K562 (cell line): ENCODE data around the gene C2. TPM values are rescaled to one million over a fixed set of nuclear protein-coding genes. Genes with fewer than 3 reads are reported as not detected.

ENCODE experiments used
- ATAC-seq: fragments of 200-7000 bp; cut with Tn5 transposase; 3 replicates; pipeline ENCODE4 v1.9.1; 2020; ENCODE audit warnings: moderate library complexity
- BruUV-seq: library from RNA; stranded (reverse); fragments of 400-500 nt; replicated peaks from 2 replicates; lab custom pipeline; 2021; lab: Mats Ljungman, UMichigan
- CTCF ChIA-PET: fragments of 300-600 bp; formaldehyde crosslinking; extraction: SDS; loops from one replicate; lab custom pipeline; 2021; ENCODE audit warnings: low intra/inter-chr PET ratio; lab: Yijun Ruan, JAX
- POLR2A ChIA-PET: fragments of 300-600, 350-650 bp; sonication (Branson Sonifier 250); formaldehyde crosslinking; extraction: SDS; loops from one replicate; lab custom pipeline; 2021; ENCODE audit warnings: antibody characterized with exemption, inconsistent platforms; lab: Yijun Ruan, JAX
- DNase-seq, 4 experiments: peaks; one replicate each; pipeline versions ENCODE4 v3.0.0 to v3.0.0-alpha.2; 2011 to 2018; ENCODE audit warnings: low spot score in 3 of 4, mixed read lengths in 3 of 4; ENCODE audit errors: extremely low read depth in 1 of 4
- FAIRE-seq: peaks from 2 replicates; lab custom pipeline; 2011; peaks lifted over from hg19 to GRCh38; lab: Jason Lieb, UNC
- H2AFZ ChIP-seq: 2 replicates; pipeline ENCODE4 v1.6.0; 2011; ENCODE audit warnings: low read depth, low read length, control low read depth, inconsistent platforms
- H3K27ac ChIP-seq: fragments of 200-600 bp; 3 replicates; pipeline ENCODE4 v1.8.0; 2011; ENCODE audit warnings: low read depth, mild to moderate bottlenecking, control low read depth, inconsistent platforms, low read length, moderate library complexity, mixed read lengths; ENCODE audit errors: extremely low read depth
- H3K27me3 ChIP-seq, 2 experiments: fragments of 300-600 bp in 1 of 2; 2 replicates in 1 of 2; 3 replicates in 1 of 2; pipeline versions ENCODE4 v1.6.0 to v1.8.0; 2011; ENCODE audit warnings: inconsistent platforms in 2 of 2, low read length in 2 of 2, mild to moderate bottlenecking in 1 of 2, mixed read lengths in 1 of 2, moderate library complexity in 1 of 2; ENCODE audit not compliant: control insufficient read depth in 2 of 2, insufficient read depth in 2 of 2
- H3K36me3 ChIP-seq: fragments of 300-600 bp; 3 replicates; pipeline ENCODE4 v1.8.0; 2011; ENCODE audit warnings: mild to moderate bottlenecking, low read length, inconsistent platforms; ENCODE audit not compliant: control insufficient read depth, insufficient read depth
- H3K4me1 ChIP-seq, 2 experiments: fragments of 200-600 bp in 1 of 2; replicated peaks in 1 of 2; 2 replicates in 1 of 2; 3 replicates in 1 of 2; pipeline versions ENCODE4 v1.5.1 to v1.8.0; 2011; ENCODE audit warnings: inconsistent platforms in 2 of 2, low read length in 2 of 2, mild to moderate bottlenecking in 1 of 2, mixed read lengths in 1 of 2, moderate library complexity in 1 of 2; ENCODE audit not compliant: control insufficient read depth in 2 of 2, insufficient read depth in 2 of 2
- H3K4me2 ChIP-seq: 2 replicates; pipeline ENCODE4 v1.6.1; 2011; ENCODE audit warnings: low read length, control low read depth, inconsistent platforms, mixed read lengths; ENCODE audit not compliant: insufficient read depth
- H3K4me3 ChIP-seq: fragments of 200-600 bp; sonication (generic), shearing (Covaris generic); 2 replicates; pipeline ENCODE4 v1.5.1; 2016; ENCODE audit warnings: control low read depth, inconsistent platforms
- H3K79me2 ChIP-seq: fragments of 200-600 bp; 3 replicates; pipeline ENCODE4 v1.8.0; 2011; ENCODE audit warnings: low read length, inconsistent platforms; ENCODE audit not compliant: control insufficient read depth, insufficient read depth
- H3K9ac ChIP-seq, 2 experiments: 2 replicates each; pipeline versions ENCODE4 v1.6.0 to v1.6.1; 2011; ENCODE audit warnings: low read depth in 2 of 2, low read length in 2 of 2, control low read depth in 1 of 2, inconsistent platforms in 1 of 2, mild to moderate bottlenecking in 1 of 2, mixed read lengths in 1 of 2; ENCODE audit not compliant: insufficient read depth in 1 of 2
- H3K9me1 ChIP-seq: one replicate; pipeline ENCODE4 v1.6.0; 2011; ENCODE audit warnings: inconsistent platforms, mild to moderate bottlenecking, low read length, moderate library complexity; ENCODE audit not compliant: control insufficient read depth, insufficient read depth
- H3K9me3 ChIP-seq: replicated peaks from 2 replicates; pipeline ENCODE4 v1.5.1; 2011; ENCODE audit warnings: low read depth, low read length, inconsistent platforms; ENCODE audit not compliant: control insufficient read depth, insufficient read depth
- H4K20me1 ChIP-seq: replicated peaks from 2 replicates; pipeline ENCODE4 v1.6.1; 2011; ENCODE audit warnings: low read length, inconsistent platforms, mixed read lengths; ENCODE audit not compliant: control insufficient read depth, insufficient read depth
- BACH1 ChIP-seq: fragments of 200-800 bp; sonication (Bioruptor generic); IDR thresholded peaks from 2 replicates; pipeline ENCODE4 v1.6.1; 2016; ENCODE audit warnings: missing genetic modification characterization, missing compliant biosample characterization
- EGR1 ChIP-seq: fragments of 450-650 bp; conservative IDR thresholded peaks from 2 replicates; pipeline ENCODE4 v1.6.1; 2017; ENCODE audit warnings: mild to moderate bottlenecking
- ERF ChIP-seq: fragments of 450-650 bp; formaldehyde crosslinking; IDR thresholded peaks from 2 replicates; pipeline ENCODE4 v1.4.0; 2020; ENCODE audit warnings: mild to moderate bottlenecking, mixed read lengths
- JUN ChIP-seq, 2 experiments: sonication (generic) in 1 of 2; formaldehyde crosslinking in 1 of 2; IDR thresholded peaks; 2 replicates each; pipeline versions ENCODE4 v1.6.1 to v1.8.0; 2012 to 2022; ENCODE audit warnings: borderline replicate concordance in 2 of 2, mild to moderate bottlenecking in 2 of 2, improper control_type of control experiment in 1 of 2, low read depth in 1 of 2, low read length in 1 of 2, missing genetic modification reagents in 1 of 2
- MCM7 ChIP-seq, 2 experiments: fragments of 450-650 bp; IDR thresholded peaks; 2 replicates each; pipeline ENCODE4 v1.6.1; 2016 to 2018
- MTA2 ChIP-seq: fragments of 450-650 bp; IDR thresholded peaks from 2 replicates; pipeline ENCODE4 v1.6.1; 2016; ENCODE audit warnings: low read depth
- NR2C1 ChIP-seq, 2 experiments: fragments of 450-650 bp; IDR thresholded peaks; 2 replicates each; pipeline ENCODE4 v1.6.1; 2017; ENCODE audit warnings: mild to moderate bottlenecking in 2 of 2, antibody characterized with exemption in 1 of 2, inconsistent platforms in 1 of 2, missing compliant biosample characterization in 1 of 2, missing genetic modification characterization in 1 of 2
- NR2C2 ChIP-seq, 2 experiments: fragments of 200-800 bp in 1 of 2; sonication (Bioruptor generic) in 1 of 2; sonication (generic) in 1 of 2; formaldehyde crosslinking in 1 of 2; IDR thresholded peaks; 2 replicates each; pipeline versions ENCODE4 v1.6.1 to v1.8.0; 2016 to 2022; ENCODE audit warnings: mild to moderate bottlenecking in 1 of 2, missing compliant biosample characterization in 1 of 2, missing genetic modification characterization in 1 of 2, missing genetic modification reagents in 1 of 2
- ZC3H4 ChIP-seq: sonication (generic); formaldehyde crosslinking; IDR thresholded peaks from 2 replicates; pipeline ENCODE4 v1.9.0; 2021; ENCODE audit warnings: missing genetic modification reagents, borderline replicate concordance
- ZEB2 ChIP-seq: fragments of 450-650 bp; IDR thresholded peaks from 2 replicates; pipeline ENCODE4 v1.6.1; 2016
- WGBS: fragments of 100-300 bp; shearing (Covaris generic); methylation state at CpG from one replicate; pipeline ENCODE4 v1.1.6; 2016; ENCODE audit warnings: low coverage, mixed read lengths; ENCODE audit not compliant: insufficient coverage; ENCODE audit errors: missing lambda C conversion rate; 5-methylcytosine and 5-hydroxymethylcytosine counted together
- in situ Hi-C: fragments of 300-500 bp; cut with MboI; formaldehyde crosslinking; loops from 4 replicates; pipeline ENCODE4 v1.15.0; 2018; ENCODE audit warnings: inconsistent platforms, mixed read lengths
- intact Hi-C: fragments of 100-400 bp; cut with micrococcal nuclease; formaldehyde crosslinking; loops from 2 replicates; pipeline ENCODE4 v1.14.2; 2022
- polyA plus RNA-seq, 8 experiments: library from polyadenylated mRNA; depleted of rRNA in 4 of 8; stranded (reverse) in 5 of 8; unstranded in 3 of 8; fragments of >200 nt; fragmentation: Nextera tagmentation in 2 of 8; fragmentation: Illumina TruSeq in 1 of 8; extraction: Ambion mirVana in 2 of 8; extraction: Trizol in 1 of 8; gene quantifications; 2 replicates each; pipeline versions ENCODE4 v1.2.1 to v1.2.3, GENCODE V29; 2011 to 2014; ENCODE audit warnings: inconsistent platforms in 1 of 8, missing spikeins in 1 of 8
- total RNA-seq, 7 experiments: library from RNA; depleted of rRNA in 6 of 7; stranded (reverse); fragments of >200 nt in 6 of 7; fragmentation: Illumina TruSeq in 2 of 7; extraction: Trizol in 2 of 7; gene quantifications; 2 replicates each; pipeline versions ENCODE4 v1.2.1 to v1.2.3, GENCODE V29; 2011 to 2021; ENCODE audit warnings: low replicate concordance in 1 of 7
- TF ChIP-seq, protein P1 (sequence below), 2 experiments: fragments of 450-650 bp; IDR thresholded peaks; 2 replicates each; pipeline ENCODE4 v1.6.1; 2018; ENCODE audit warnings: mild to moderate bottlenecking in 2 of 2, low read depth in 1 of 2; ENCODE audit not compliant: partially characterized antibody in 2 of 2
- TF ChIP-seq, protein P2 (sequence below): sonication (generic); formaldehyde crosslinking; IDR thresholded peaks from 2 replicates; pipeline ENCODE4 v1.8.0; 2022; ENCODE audit warnings: mild to moderate bottlenecking, missing genetic modification reagents
- TF ChIP-seq, protein P3 (sequence below): fragments of 450-650 bp; formaldehyde crosslinking; IDR thresholded peaks from 2 replicates; pipeline ENCODE4 v1.4.0; 2022; ENCODE audit warnings: missing genetic modification characterization

Gene C2
- total and polyA plus RNA-seq, 9 of the 15 experiments (the other 6 are each of a cell fraction or from before 2014, with no cell fraction given): 0.05 to 1.1 (median 0.39) TPM; not detected in 1

DNA sequence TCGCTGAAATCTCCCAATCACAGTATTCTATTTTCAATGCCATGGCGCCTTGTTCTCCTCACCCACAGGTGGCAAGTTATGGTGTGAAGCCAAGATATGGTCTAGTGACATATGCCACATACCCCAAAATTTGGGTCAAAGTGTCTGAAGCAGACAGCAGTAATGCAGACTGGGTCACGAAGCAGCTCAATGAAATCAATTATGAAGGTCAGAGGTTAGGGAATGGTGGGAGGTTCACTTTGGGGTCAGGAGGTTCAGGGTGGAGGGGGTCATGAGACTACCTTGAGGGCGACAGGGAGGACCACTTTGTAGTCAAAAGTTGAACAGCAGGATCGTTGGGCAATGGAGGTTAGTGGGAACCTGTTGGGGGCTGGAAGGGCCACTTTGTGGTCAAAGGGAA lies 20.8 kb downstream of the C2 start:
- no peak overlapping the region for H2AFZ ChIP-seq
- in situ Hi-C loops (no loop called here), intact Hi-C loops (loop anchor here (5.0 kb wide), 1 partner anchor 46 kb away; the partner anchor contains the start of gene ZBTB12)
- ChIA-PET POLR2A (interaction anchor here (1.0 to 2.4 kb wide), 6 partner anchors 8 to 121 kb away, joined by 3 to 16 read pairs (median 4); partner anchors contain the start of genes HSPA1B, NELFE and SKIC2), CTCF (no interaction called here)
- ATAC-seq (no peak), FAIRE-seq (no peak), DNase-seq (no peak)
- H3K36me3 ChIP-seq: peaks cover 26% of the 10 kb centered on the region
- H3K9me1 ChIP-seq: peaks cover 7% of the 10 kb centered on the region
- peaks cover 2 to 16% of the 10 kb centered on the region in 2 experiments; a peak in 3 of 5 replicates for H3K27me3 ChIP-seq
- H3K27ac ChIP-seq: peak overlapping the region; percentile 59; the same call in 2 of the 3 replicates
- H4K20me1 ChIP-seq: no peaks in the 10 kb centered on the region
- no peaks in the 10 kb centered on the region for H3K9me3 ChIP-seq
- WGBS: 61% methylated on average over 5 of the region's 5 CpGs
- BruUV-seq: no TSS peak
- H3K9ac ChIP-seq: no peak overlapping the region
- H3K4me1 ChIP-seq: peaks cover 16 to 24% of the 10 kb centered on the region in 2 experiments
- peak overlapping the region; percentile 66 for H3K4me2 ChIP-seq
- no peak overlapping the region for H3K4me3 ChIP-seq
- no peaks in the 10 kb centered on the region for H3K79me2 ChIP-seq
- no peak for TF ChIP-seq EGR1
- TF ChIP-seq, protein P1, sequence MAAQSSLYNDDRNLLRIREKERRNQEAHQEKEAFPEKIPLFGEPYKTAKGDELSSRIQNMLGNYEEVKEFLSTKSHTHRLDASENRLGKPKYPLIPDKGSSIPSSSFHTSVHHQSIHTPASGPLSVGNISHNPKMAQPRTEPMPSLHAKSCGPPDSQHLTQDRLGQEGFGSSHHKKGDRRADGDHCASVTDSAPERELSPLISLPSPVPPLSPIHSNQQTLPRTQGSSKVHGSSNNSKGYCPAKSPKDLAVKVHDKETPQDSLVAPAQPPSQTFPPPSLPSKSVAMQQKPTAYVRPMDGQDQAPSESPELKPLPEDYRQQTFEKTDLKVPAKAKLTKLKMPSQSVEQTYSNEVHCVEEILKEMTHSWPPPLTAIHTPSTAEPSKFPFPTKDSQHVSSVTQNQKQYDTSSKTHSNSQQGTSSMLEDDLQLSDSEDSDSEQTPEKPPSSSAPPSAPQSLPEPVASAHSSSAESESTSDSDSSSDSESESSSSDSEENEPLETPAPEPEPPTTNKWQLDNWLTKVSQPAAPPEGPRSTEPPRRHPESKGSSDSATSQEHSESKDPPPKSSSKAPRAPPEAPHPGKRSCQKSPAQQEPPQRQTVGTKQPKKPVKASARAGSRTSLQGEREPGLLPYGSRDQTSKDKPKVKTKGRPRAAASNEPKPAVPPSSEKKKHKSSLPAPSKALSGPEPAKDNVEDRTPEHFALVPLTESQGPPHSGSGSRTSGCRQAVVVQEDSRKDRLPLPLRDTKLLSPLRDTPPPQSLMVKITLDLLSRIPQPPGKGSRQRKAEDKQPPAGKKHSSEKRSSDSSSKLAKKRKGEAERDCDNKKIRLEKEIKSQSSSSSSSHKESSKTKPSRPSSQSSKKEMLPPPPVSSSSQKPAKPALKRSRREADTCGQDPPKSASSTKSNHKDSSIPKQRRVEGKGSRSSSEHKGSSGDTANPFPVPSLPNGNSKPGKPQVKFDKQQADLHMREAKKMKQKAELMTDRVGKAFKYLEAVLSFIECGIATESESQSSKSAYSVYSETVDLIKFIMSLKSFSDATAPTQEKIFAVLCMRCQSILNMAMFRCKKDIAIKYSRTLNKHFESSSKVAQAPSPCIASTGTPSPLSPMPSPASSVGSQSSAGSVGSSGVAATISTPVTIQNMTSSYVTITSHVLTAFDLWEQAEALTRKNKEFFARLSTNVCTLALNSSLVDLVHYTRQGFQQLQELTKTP (IDR thresholded peaks at IDR 0.05; ENCODE audit: low read depth in 1 of 2, partially characterized antibody in 2 of 2): peak in 1 of 2 experiments; percentile 17
- 0 out of 2 replicates have a peak, but pooled peaks have one; percentile 4 for TF ChIP-seq ZEB2
- TF ChIP-seq ERF (CRISPR knock-in tag): peak; percentile 41; the same call in 1 of the 2 replicates
- no peak for TF ChIP-seq MCM7 (IDR thresholded peaks at IDR 0.05)
- TF ChIP-seq JUN (IDR thresholded peaks at IDR 0.05; ENCODE audit: borderline replicate concordance, low read depth, low read length): no peak
- 0 out of 2 replicates have a peak, but pooled peaks have one; percentile 18 for TF ChIP-seq JUN (CRISPR knock-in tag; IDR thresholded peaks at IDR 0.05; ENCODE audit: borderline replicate concordance)
- TF ChIP-seq MTA2: 0 out of 2 replicates have a peak, but pooled peaks have one; percentile 14
- no peak for TF ChIP-seq ZC3H4 (CRISPR knock-in tag)
- TF ChIP-seq, protein P2, sequence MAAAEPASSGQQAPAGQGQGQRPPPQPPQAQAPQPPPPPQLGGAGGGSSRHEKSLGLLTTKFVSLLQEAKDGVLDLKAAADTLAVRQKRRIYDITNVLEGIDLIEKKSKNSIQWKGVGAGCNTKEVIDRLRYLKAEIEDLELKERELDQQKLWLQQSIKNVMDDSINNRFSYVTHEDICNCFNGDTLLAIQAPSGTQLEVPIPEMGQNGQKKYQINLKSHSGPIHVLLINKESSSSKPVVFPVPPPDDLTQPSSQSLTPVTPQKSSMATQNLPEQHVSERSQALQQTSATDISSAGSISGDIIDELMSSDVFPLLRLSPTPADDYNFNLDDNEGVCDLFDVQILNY (CRISPR knock-in tag): no peak
- no peak for TF ChIP-seq BACH1 (tag)
- peak; percentile 72 for TF ChIP-seq NR2C1 (IDR thresholded peaks at IDR 0.05)
- peak; percentile 61 for TF ChIP-seq NR2C1 (tag; IDR thresholded peaks at IDR 0.05)
- TF ChIP-seq, protein P3, sequence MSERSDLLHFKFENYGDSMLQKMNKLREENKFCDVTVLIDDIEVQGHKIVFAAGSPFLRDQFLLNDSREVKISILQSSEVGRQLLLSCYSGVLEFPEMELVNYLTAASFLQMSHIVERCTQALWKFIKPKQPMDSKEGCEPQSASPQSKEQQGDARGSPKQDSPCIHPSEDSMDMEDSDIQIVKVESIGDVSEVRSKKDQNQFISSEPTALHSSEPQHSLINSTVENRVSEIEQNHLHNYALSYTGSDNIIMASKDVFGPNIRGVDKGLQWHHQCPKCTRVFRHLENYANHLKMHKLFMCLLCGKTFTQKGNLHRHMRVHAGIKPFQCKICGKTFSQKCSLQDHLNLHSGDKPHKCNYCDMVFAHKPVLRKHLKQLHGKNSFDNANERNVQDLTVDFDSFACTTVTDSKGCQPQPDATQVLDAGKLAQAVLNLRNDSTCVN: 0 out of 2 replicates have a peak, but pooled peaks have one; percentile 23
- TF ChIP-seq NR2C2 (CRISPR knock-in tag; IDR thresholded peaks at IDR 0.05): peak; percentile 61; the same call in 1 of the 2 replicates
- TF ChIP-seq NR2C2 (tag; IDR thresholded peaks at IDR 0.05): peak; percentile 81; the same call in 1 of the 2 replicates
